Smooth muscle cell of the pulmonary artery (primary cell): Measurements from ENCODE around the gene ZNF141. TPM values are rescaled to one million over a fixed set of nuclear protein-coding genes. Genes with fewer than 3 reads are reported as not detected.

Experiments
- total RNA-seq: library from RNA; depleted of rRNA; stranded (reverse); fragments of >200 nt; gene quantifications from 2 replicates; pipeline ENCODE4 v1.2.3, GENCODE V29; 2014

ZNF141 gene
- total RNA-seq, result 7.6 and 8.6 TPM in 2 replicates

DNA sequence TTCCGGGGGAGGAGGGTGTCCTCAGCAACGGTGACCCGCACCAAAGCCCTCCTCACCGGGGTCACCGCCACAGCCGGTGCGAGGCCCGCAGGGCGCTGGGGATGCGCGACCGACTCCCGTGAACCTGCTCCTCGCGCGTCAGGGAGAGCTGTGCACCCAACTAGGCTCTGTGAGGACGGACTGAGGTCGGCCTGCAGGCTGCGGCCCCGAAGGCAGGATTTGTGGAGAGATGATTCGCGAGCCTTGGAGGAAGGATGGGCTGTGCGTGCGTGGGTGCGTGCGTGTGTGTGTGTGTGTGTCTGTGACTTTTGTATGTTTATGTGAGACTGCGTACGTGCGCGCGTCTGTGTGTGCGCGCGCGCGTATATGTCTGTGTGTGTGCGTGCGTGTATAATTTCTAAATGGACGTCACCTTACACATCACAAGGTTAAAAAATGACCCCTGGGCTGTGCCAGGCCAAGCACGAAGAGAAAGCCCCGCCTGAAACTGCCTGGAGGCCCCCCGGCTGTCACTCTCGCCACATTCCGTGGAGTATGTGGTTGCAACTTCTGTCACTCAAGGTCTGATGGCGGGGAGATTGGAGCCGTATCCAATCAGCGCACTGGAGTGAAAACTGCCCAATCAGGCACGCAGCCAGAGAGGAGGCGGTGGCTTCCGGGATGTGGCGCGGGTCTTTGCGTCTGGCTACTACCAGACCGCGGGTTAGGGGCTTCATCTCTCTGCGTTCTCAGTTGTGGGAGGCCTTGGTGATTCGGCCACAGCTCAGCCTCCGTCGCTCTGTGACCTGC lies at the start of gene ZNF141:
TSS of gene ZNF141 (plus strand) at position 672 of the 789 bp plus-strand sequence. CDS start 170 bp downstream, outside the sequence.

DNA sequence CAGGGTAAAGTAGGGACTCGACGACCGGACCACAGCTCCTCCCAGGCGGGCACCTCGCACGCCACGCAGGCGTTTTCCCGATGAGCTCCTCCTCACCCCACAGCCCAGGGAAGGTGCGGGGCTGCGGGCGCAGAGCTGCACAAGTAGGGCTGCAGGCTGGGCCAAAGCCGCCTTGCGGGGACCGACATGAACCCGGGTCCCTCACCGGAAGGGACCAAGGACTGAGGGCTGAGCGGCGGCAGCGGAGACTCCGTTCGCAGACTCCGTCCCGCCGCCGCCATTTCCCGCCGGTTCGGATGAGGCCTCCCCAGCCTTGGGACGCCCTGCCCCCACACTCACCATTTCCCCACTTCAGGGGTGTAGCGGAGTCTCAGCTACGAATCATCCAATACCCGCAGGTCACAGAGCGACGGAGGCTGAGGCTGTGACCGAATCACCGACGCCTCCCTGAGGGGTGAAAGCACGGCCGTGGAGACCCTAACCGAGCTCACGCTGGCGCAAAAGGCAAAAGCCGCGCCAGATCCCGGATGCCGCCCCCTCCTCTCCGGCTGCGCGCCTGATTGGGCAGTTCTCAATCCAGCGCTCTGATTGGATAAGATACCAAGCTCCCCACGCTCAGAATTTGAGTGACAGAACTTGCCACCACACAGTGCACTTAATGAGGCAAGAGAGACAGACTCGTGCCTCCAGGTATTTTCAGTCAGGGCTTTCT lies 32.5 kb upstream of the ZNF141 start, which contains the start of gene ZNF732:
TSS of gene ZNF732 (minus strand) at position 506 of the 712 bp plus-strand sequence. CDS start at position 342, 164 bp downstream.

Other genes starting within 250 kb of the ZNF141 start
- 2.9 and 5.7 TPM in 2 replicates for gene ZNF718, start 213.3 kb upstream of the ZNF141 start, total RNA-seq
- 0.10 and 0.13 TPM in 2 replicates for gene ZNF732, start 32.3 kb upstream of the ZNF141 start, total RNA-seq
- 20.7 and 24.4 TPM in 2 replicates for gene ZNF721, start 161.3 kb downstream of the ZNF141 start, total RNA-seq
- 48.5 and 62.1 TPM in 2 replicates for gene PIGG, start 161.4 kb downstream of the ZNF141 start, total RNA-seq
- gene TMEM271, start 238.5 kb downstream of the ZNF141 start, total RNA-seq, result not detected in 2 replicates